IMR-90 (cell line): ENCODE data around the gene MEF2C. TPM values are rescaled to one million over a fixed set of nuclear protein-coding genes. Genes with fewer than 3 reads are reported as not detected.

Source experiments
- ATAC-seq: fragments of 200-7000 bp; cut with Tn5 transposase; 2 replicates; pipeline ENCODE4 v1.9.1; 2020; ENCODE audit warnings: low read depth, mild to moderate bottlenecking, moderate library complexity
- BruUV-seq: library from RNA; stranded (reverse); fragments of 400-500 nt; replicated peaks from 2 replicates; lab custom pipeline; 2021; lab: Mats Ljungman, UMichigan
- CTCF ChIA-PET: fragments of 300-600 bp; formaldehyde crosslinking; extraction: SDS; loops from one replicate; lab custom pipeline; 2021; ENCODE audit warnings: antibody characterized with exemption; lab: Yijun Ruan, JAX
- POLR2A ChIA-PET: fragments of 300-600 bp; sonication (Branson Sonifier 250); formaldehyde crosslinking; loops from one replicate; lab custom pipeline; 2022; ENCODE audit warnings: antibody characterized with exemption; ENCODE audit not compliant: unreplicated experiment; lab: Charles Lee
- DNase-seq: peaks from one replicate; pipeline ENCODE4 v3.0.0; 2013
- H2AFZ ChIP-seq: replicated peaks from 2 replicates; pipeline ENCODE3; 2013; ENCODE audit warnings: low read length, mild to moderate bottlenecking; ENCODE audit not compliant: poor library complexity
- H2AK5ac ChIP-seq: 2 replicates; pipeline ENCODE4 v1.6.1; 2013; ENCODE audit warnings: low read depth, low read length, inconsistent platforms
- H2AK9ac ChIP-seq: replicated peaks from 2 replicates; pipeline ENCODE3; 2013; ENCODE audit warnings: mild to moderate bottlenecking, low read depth, low read length, moderate library complexity; ENCODE audit not compliant: poor library complexity
- H2BK120ac ChIP-seq: 2 replicates; pipeline ENCODE4 v1.6.1; 2013; ENCODE audit warnings: low read depth, low read length, inconsistent platforms
- H2BK15ac ChIP-seq: 3 replicates; pipeline ENCODE4 v1.6.1; 2013; ENCODE audit warnings: low read depth, low read length, inconsistent platforms
- H2BK20ac ChIP-seq: 2 replicates; pipeline ENCODE4 v1.6.1; 2013; ENCODE audit warnings: low read depth, mild to moderate bottlenecking, inconsistent platforms, low read length, moderate library complexity
- H2BK5ac ChIP-seq: 2 replicates; pipeline ENCODE4 v1.6.1; 2013; ENCODE audit warnings: mild to moderate bottlenecking, low read depth, low read length, inconsistent platforms; ENCODE audit not compliant: poor library complexity, severe bottlenecking
- H3K14ac ChIP-seq: replicated peaks from 2 replicates; pipeline ENCODE4 v1.6.1; 2013; ENCODE audit warnings: low read depth, low read length, inconsistent platforms
- H3K18ac ChIP-seq: 2 replicates; pipeline ENCODE4 v1.6.1; 2013; ENCODE audit warnings: low read depth, low read length, control low read depth
- H3K23ac ChIP-seq: 2 replicates; pipeline ENCODE4 v1.6.1; 2013; ENCODE audit warnings: low read depth, low read length, inconsistent platforms
- H3K27ac ChIP-seq: 2 replicates; pipeline ENCODE4 v1.5.1; 2013; ENCODE audit warnings: mild to moderate bottlenecking, control low read depth, low read length; ENCODE audit not compliant: insufficient read depth
- H3K27me3 ChIP-seq: 2 replicates; pipeline ENCODE4 v1.6.1; 2013; ENCODE audit warnings: low read length; ENCODE audit not compliant: control insufficient read depth, insufficient read depth
- H3K36me3 ChIP-seq: 2 replicates; pipeline ENCODE4 v1.6.1; 2013; ENCODE audit warnings: low read length, mixed read lengths; ENCODE audit not compliant: control insufficient read depth, insufficient read depth
- H3K4ac ChIP-seq: 2 replicates; pipeline ENCODE4 v1.6.1; 2013; ENCODE audit warnings: low read depth, low read length, inconsistent platforms
- H3K4me1 ChIP-seq: 2 replicates; pipeline ENCODE4 v1.6.1; 2013; ENCODE audit warnings: low read length, mixed read lengths; ENCODE audit not compliant: control insufficient read depth, insufficient read depth
- H3K4me2 ChIP-seq: 2 replicates; pipeline ENCODE4 v1.6.1; 2013; ENCODE audit warnings: low read depth, mild to moderate bottlenecking, control low read depth, low read length, moderate library complexity
- H3K4me3 ChIP-seq: 2 replicates; pipeline ENCODE4 v1.5.1; 2013; ENCODE audit warnings: low read depth, mild to moderate bottlenecking, control low read depth, low read length, moderate library complexity; ENCODE audit not compliant: insufficient read depth
- H3K56ac ChIP-seq: 2 replicates; pipeline ENCODE4 v1.6.1; 2013; ENCODE audit warnings: low read length, inconsistent platforms; ENCODE audit not compliant: insufficient read depth; ENCODE audit errors: extremely low read depth
- H3K79me1 ChIP-seq, 2 experiments: 2 replicates each; pipeline ENCODE4 v1.6.1; 2013; ENCODE audit warnings: low read length in 2 of 2, inconsistent platforms in 1 of 2, low read depth in 1 of 2
- H3K9ac ChIP-seq: 2 replicates; pipeline ENCODE4 v1.6.1; 2013; ENCODE audit warnings: low read depth, low read length, control low read depth
- H3K9me1 ChIP-seq: 2 replicates; pipeline ENCODE4 v1.6.1; 2013; ENCODE audit warnings: low read length, inconsistent platforms; ENCODE audit not compliant: insufficient read depth
- H3K9me3 ChIP-seq: 2 replicates; pipeline ENCODE4 v1.6.1; 2013; ENCODE audit warnings: low read length; ENCODE audit not compliant: control insufficient read depth, insufficient read depth
- H4K20me1 ChIP-seq: 2 replicates; pipeline ENCODE4 v1.6.1; 2013; ENCODE audit warnings: low read length, inconsistent platforms; ENCODE audit not compliant: insufficient read depth
- H4K5ac ChIP-seq: 2 replicates; pipeline ENCODE4 v1.6.1; 2013; ENCODE audit warnings: mild to moderate bottlenecking, low read depth, low read length, control low read depth
- H4K8ac ChIP-seq, 2 experiments: 2 replicates each; pipeline ENCODE4 v1.6.1; 2013; ENCODE audit warnings: low read depth in 2 of 2, low read length in 2 of 2, control low read depth in 1 of 2, inconsistent platforms in 1 of 2
- H4K91ac ChIP-seq: 2 replicates; pipeline ENCODE4 v1.6.1; 2013; ENCODE audit warnings: low read depth, low read length, inconsistent platforms; ENCODE audit not compliant: insufficient read depth
- CEBPB ChIP-seq: IDR thresholded peaks from 2 replicates; pipeline ENCODE4 v1.6.1; 2012; ENCODE audit warnings: low read depth, low read length, improper control_type of control experiment
- CHD1 ChIP-seq: IDR thresholded peaks from 2 replicates; pipeline ENCODE4 v1.6.1; 2012; ENCODE audit warnings: low read depth, low read length, improper control_type of control experiment
- MAFK ChIP-seq: IDR thresholded peaks from 2 replicates; pipeline ENCODE4 v1.6.1; 2012; ENCODE audit warnings: low read depth, low read length, improper control_type of control experiment
- MAZ ChIP-seq: IDR thresholded peaks from 2 replicates; pipeline ENCODE4 v1.6.1; 2012; ENCODE audit warnings: low read depth, mild to moderate bottlenecking, low read length, improper control_type of control experiment, moderate library complexity, borderline replicate concordance
- MXI1 ChIP-seq: IDR thresholded peaks from 2 replicates; pipeline ENCODE4 v1.6.1; 2012; ENCODE audit warnings: low read depth, mild to moderate bottlenecking, low read length, moderate library complexity, borderline replicate concordance
- POLR2A ChIP-seq: IDR thresholded peaks from 2 replicates; pipeline ENCODE4 v1.6.1; 2012; ENCODE audit warnings: mild to moderate bottlenecking, low read depth, low read length
- RAD21 ChIP-seq: IDR thresholded peaks from 2 replicates; pipeline ENCODE4 v1.6.1; 2012; ENCODE audit warnings: low read length, improper control_type of control experiment
- SMC3 ChIP-seq: fragments of 150-350 bp; IDR thresholded peaks from 2 replicates; pipeline ENCODE4 v1.6.1; 2016; ENCODE audit warnings: low read depth, mild to moderate bottlenecking, antibody characterized with exemption, low read length, moderate library complexity
- WGBS, 2 experiments: methylation state at CpG; one replicate each; pipeline versions ENCODE4 v1.1.5 to v1.1.7; 2013; ENCODE audit warnings: missing lambda C conversion rate in 2 of 2; ENCODE audit not compliant: insufficient read length in 1 of 2; ENCODE audit errors: extremely low coverage in 2 of 2; 5-methylcytosine and 5-hydroxymethylcytosine counted together
- dilution Hi-C: fragments of 300-500 bp; cut with HindIII; formaldehyde crosslinking; loops from one replicate; pipeline ENCODE4 v1.14.3; 2018; ENCODE audit warnings: low sequenced_read_pairs; ENCODE audit not compliant: unreplicated experiment
- in situ Hi-C: fragments of 300-500 bp; cut with MboI; formaldehyde crosslinking; loops from 3 replicates; pipeline ENCODE4 v1.14.3; 2019; ENCODE audit warnings: low sequenced_read_pairs, inconsistent platforms, mixed read lengths
- intact Hi-C: fragments of 100-400 bp; cut with micrococcal nuclease; formaldehyde crosslinking; loops from 2 replicates; pipeline ENCODE4 v1.10.0; 2022
- polyA plus RNA-seq, 3 experiments: library from polyadenylated mRNA; depleted of rRNA; stranded (reverse); fragments of >200 nt; gene quantifications; 2 replicates each; pipeline ENCODE4 v1.2.3, GENCODE V29; 2012; ENCODE audit warnings: low replicate concordance in 1 of 3
- total RNA-seq: library from RNA; depleted of rRNA; stranded (reverse); fragments of >200 nt; gene quantifications from 2 replicates; pipeline ENCODE4 v1.2.3, GENCODE V29; 2012

The MEF2C gene
- total and polyA plus RNA-seq, 2 of the 4 experiments (the other 2 are of a cell fraction), result 1.5 to 6.8 TPM

- Histone ChIP-seq H3K36me3 (no peaks in the 10 kb centered on the region), H3K4me3 (no peak overlapping the region), H2BK120ac (no peak overlapping the region), H3K9me3 (no peaks in the 10 kb centered on the region), H3K14ac (no peak overlapping the region), H3K4me2 (no peak overlapping the region), H2BK15ac (no peak overlapping the region), H3K18ac (no peak overlapping the region), H4K91ac (no peak overlapping the region), H3K9me1 (no peaks in the 10 kb centered on the region), H3K79me1 (0 out of 4 replicates have a peak, but pooled peaks cover 0 to 11% of the 10 kb centered on the region in 2 experiments), H2BK20ac (no peak overlapping the region), H3K23ac (no peak overlapping the region), H3K4me1 (0 out of 2 replicates have a peak, but pooled peaks cover 2% of the 10 kb centered on the region), H3K27me3 (no peaks in the 10 kb centered on the region), H3K9ac (no peak overlapping the region), H2BK5ac (no peak overlapping the region), H2AFZ (no peak overlapping the region), H3K27ac (no peak overlapping the region), H2AK5ac (no peak overlapping the region), H2AK9ac (no peak overlapping the region), H3K4ac (no peak overlapping the region), H3K56ac (no peak overlapping the region), H4K20me1 (no peaks in the 10 kb centered on the region), H4K8ac (no peak overlapping the region), H4K5ac (no peak overlapping the region)
- DNase-seq (no peak), ATAC-seq (no peak)
- dilution Hi-C loops, result no loop called here
- CTCF ChIA-PET, result interaction anchor here (0.6 kb wide), 1 partner anchor 11 kb away, joined by 3 read pairs; no protein-coding TSS in a partner anchor
- in situ Hi-C loops, result no loop called here
- TF ChIP-seq CEBPB (no peak), RAD21 (no peak), SMC3 (no peak), MAZ (no peak), MXI1 (no peak), MAFK (no peak), POLR2A (no peak), CHD1 (no peak)
- no CpG with 5 or more reads among the region's 2 CpGs for WGBS, 2 experiments
- no TSS peak for BruUV-seq
- POLR2A ChIA-PET, result no interaction called here
- intact Hi-C loops, result no loop called here
These were observed 5.2 kb downstream of the MEF2C start for GRCh38 chr5:88877826-88878225.
